Measurements from ENCODE around the gene UPP1.
"Not testable (repeated sequence)": the region's sequence is repeated elsewhere in the genome, so short reads cannot be mapped to it uniquely, and the experiment has no call there.

UPP1 gene

DNA sequence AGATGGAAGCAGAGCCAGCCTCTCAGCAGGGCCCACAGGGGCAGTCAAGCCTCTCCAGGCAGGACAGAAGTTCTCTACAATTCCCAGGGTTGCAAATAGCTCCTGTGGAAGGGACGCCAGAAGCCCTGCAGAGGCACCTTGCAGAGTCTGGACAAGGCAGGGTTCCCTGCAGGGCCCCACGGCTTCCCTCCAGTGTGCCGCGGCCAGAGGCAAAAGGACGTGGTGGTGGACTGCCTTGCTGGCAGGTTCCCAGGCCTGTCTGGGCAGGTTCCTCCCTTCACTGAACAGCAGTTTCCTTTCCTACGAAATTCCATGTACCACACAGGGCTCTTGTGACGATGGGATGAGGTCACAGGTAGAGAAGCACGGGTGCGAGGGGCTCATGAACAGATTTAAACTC is 25.1 kb downstream of the UPP1 start:
- no peak overlapping the region for H3K4me3 ChIP-seq (ENCODE audit: low read length)
- TF ChIP-seq, protein P1, sequence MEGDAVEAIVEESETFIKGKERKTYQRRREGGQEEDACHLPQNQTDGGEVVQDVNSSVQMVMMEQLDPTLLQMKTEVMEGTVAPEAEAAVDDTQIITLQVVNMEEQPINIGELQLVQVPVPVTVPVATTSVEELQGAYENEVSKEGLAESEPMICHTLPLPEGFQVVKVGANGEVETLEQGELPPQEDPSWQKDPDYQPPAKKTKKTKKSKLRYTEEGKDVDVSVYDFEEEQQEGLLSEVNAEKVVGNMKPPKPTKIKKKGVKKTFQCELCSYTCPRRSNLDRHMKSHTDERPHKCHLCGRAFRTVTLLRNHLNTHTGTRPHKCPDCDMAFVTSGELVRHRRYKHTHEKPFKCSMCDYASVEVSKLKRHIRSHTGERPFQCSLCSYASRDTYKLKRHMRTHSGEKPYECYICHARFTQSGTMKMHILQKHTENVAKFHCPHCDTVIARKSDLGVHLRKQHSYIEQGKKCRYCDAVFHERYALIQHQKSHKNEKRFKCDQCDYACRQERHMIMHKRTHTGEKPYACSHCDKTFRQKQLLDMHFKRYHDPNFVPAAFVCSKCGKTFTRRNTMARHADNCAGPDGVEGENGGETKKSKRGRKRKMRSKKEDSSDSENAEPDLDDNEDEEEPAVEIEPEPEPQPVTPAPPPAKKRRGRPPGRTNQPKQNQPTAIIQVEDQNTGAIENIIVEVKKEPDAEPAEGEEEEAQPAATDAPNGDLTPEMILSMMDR (conservative IDR thresholded peaks at IDR 0.05; ENCODE audit: low read length), result no peak
- DNase-seq (ENCODE audit: low read depth), result no peak

DNA sequence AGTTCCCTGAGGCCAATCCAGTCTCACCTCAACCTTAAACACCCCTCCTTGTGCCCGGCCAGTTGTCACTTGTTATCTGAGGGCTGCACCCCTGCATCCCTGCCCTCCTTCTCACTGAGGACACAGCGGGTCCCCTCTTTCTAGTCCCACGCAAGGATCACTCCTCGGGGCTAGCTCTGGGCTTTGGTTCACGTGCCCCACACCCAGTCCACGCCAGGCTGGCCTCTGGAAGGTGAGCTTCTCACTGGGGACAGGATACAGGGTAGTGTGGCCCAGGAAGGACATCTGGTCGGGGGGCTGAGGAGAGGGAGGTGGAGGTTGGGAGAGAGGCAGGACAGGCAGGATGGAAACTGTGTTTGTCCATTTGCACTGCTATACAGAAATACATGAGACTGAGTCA is 25.5 kb downstream of the UPP1 start:
- TF ChIP-seq, protein P1 (conservative IDR thresholded peaks at IDR 0.05; ENCODE audit: low read length), result no peak
- no peak overlapping the region for H3K4me3 ChIP-seq (ENCODE audit: low read length)
- DNase-seq (ENCODE audit: low read depth), result no peak

GRCh38 chr7:48116043-48116442 is 27.0 kb downstream of the UPP1 start:
- no peak for DNase-seq (ENCODE audit: low read depth)
- H3K4me3 ChIP-seq (ENCODE audit: low read length), result no peak overlapping the region
- TF ChIP-seq, protein P1 (conservative IDR thresholded peaks at IDR 0.05; ENCODE audit: low read length), result no peak

DNA sequence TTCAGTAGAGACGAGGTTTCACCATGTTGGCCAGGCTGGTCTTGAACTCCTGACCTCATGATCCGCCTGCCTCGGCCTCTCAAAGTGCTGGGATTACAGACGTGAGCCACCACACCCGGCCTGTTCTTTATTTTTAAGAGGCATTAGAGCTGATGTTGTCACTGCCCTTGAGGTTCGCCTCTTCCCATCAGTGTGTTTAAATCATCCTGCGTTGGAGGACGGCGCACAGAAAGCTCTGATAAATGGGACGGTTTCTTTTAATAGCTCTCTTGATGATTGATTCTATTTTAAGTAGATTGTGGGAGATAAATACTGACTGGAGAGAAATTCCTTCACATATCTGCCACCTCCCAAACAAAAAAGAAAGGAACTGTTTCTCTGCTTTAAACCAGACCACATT is 29.0 kb downstream of the UPP1 start:
- no peak overlapping the region for H3K4me3 ChIP-seq (ENCODE audit: low read length)
- TF ChIP-seq, protein P1 (conservative IDR thresholded peaks at IDR 0.05; ENCODE audit: low read length), result no peak
- no peak for DNase-seq (ENCODE audit: low read depth)

GRCh38 chr7:48120536-48120935 is 31.5 kb downstream of the UPP1 start:
- not testable (repeated sequence) for DNase-seq (ENCODE audit: low read depth); H3K4me3 ChIP-seq (ENCODE audit: low read length)

GRCh38 chr7:48126037-48126436 is 37.0 kb downstream of the UPP1 start:
- DNase-seq (ENCODE audit: low read depth), result no peak
- no peak overlapping the region for H3K4me3 ChIP-seq (ENCODE audit: low read length)
- TF ChIP-seq, protein P1 (conservative IDR thresholded peaks at IDR 0.05; ENCODE audit: low read length), result no peak

- H3K4me3 ChIP-seq (ENCODE audit: low read length), result no peak overlapping the region
- TF ChIP-seq, protein P1 (conservative IDR thresholded peaks at IDR 0.05; ENCODE audit: low read length), result no peak
- DNase-seq (ENCODE audit: low read depth), result peak; percentile 80
Observed at GRCh38 chr7:48130658-48131108, 41.6 kb downstream of the UPP1 start.

GRCh38 chr7:48132792-48133191 is 43.7 kb downstream of the UPP1 start:
- TF ChIP-seq, protein P1 (conservative IDR thresholded peaks at IDR 0.05; ENCODE audit: low read length), result no peak
- DNase-seq (ENCODE audit: low read depth), result no peak
- no peak overlapping the region for H3K4me3 ChIP-seq (ENCODE audit: low read length)
